HepG2 (cell line): ENCODE measurements around the gene ZFP36L2. TPM values are rescaled to one million over a fixed set of nuclear protein-coding genes. Genes with fewer than 3 reads are reported as not detected.
A peak's percentile ranks its signal among the peaks of the same experiment; 100 is the strongest.

Source experiments
- BCL6 ChIP-seq: IDR thresholded peaks from 2 replicates; pipeline ENCODE4 v1.6.1; 2016; ENCODE audit warnings: missing genetic modification reagents, missing compliant biosample characterization
- CCAR2 ChIP-seq: fragments of 200-400 bp; formaldehyde crosslinking; optimal IDR thresholded peaks from 2 replicates; pipeline ENCODE3; 2018; ENCODE audit warnings: low read depth, mild to moderate bottlenecking, low read length, moderate library complexity
- FOXK1 ChIP-seq: sonication (generic); formaldehyde crosslinking; IDR thresholded peaks from 2 replicates; pipeline ENCODE4 v1.4.0; 2020; ENCODE audit warnings: low read depth, missing genetic modification reagents, borderline replicate concordance
- GATAD1 ChIP-seq: IDR thresholded peaks from 2 replicates; pipeline ENCODE4 v1.6.1; 2016; ENCODE audit warnings: missing genetic modification reagents, missing compliant biosample characterization
- HDAC6 ChIP-seq: fragments of 200-600 bp; sonication (generic); IDR thresholded peaks from 2 replicates; pipeline ENCODE4 v1.7.0; 2017; ENCODE audit warnings: mild to moderate bottlenecking, antibody characterized with exemption, low read length, low read depth
- HNF4G ChIP-seq, 2 experiments: sonication (generic) in 1 of 2; formaldehyde crosslinking in 1 of 2; IDR thresholded peaks; 2 replicates each; pipeline versions ENCODE4 v1.4.0 to v1.6.1; 2011 to 2020; ENCODE audit warnings: borderline replicate concordance in 2 of 2, low read depth in 2 of 2, mild to moderate bottlenecking in 2 of 2, low read length in 1 of 2, missing genetic modification reagents in 1 of 2, moderate library complexity in 1 of 2
- KLF11 ChIP-seq: IDR thresholded peaks from 2 replicates; pipeline ENCODE4 v1.6.1; 2016; ENCODE audit warnings: missing compliant biosample characterization
- MATR3 ChIP-seq: sonication (generic); formaldehyde crosslinking; IDR thresholded peaks from 2 replicates; pipeline ENCODE4 v1.4.0; 2020; ENCODE audit warnings: missing genetic modification reagents
- NR1H2 ChIP-seq: sonication (generic); formaldehyde crosslinking; IDR thresholded peaks from 2 replicates; pipeline ENCODE4 v1.8.1; 2022; ENCODE audit warnings: low read depth, missing genetic modification reagents, borderline replicate concordance
- PHF20 ChIP-seq: sonication (generic); formaldehyde crosslinking; IDR thresholded peaks from 2 replicates; pipeline ENCODE4 v1.5.0; 2020; ENCODE audit warnings: mild to moderate bottlenecking, missing genetic modification reagents
- REL ChIP-seq: sonication (generic); formaldehyde crosslinking; conservative IDR thresholded peaks from 2 replicates; pipeline ENCODE4 v1.8.0; 2022; ENCODE audit warnings: mild to moderate bottlenecking, missing genetic modification reagents, moderate library complexity
- SP2 ChIP-seq: sonication (generic); formaldehyde crosslinking; IDR thresholded peaks from 2 replicates; pipeline ENCODE4 v1.5.1; 2020; ENCODE audit warnings: mild to moderate bottlenecking, missing genetic modification reagents
- TEAD2 ChIP-seq: sonication (generic); formaldehyde crosslinking; IDR thresholded peaks from 2 replicates; pipeline ENCODE4 v1.9.0; 2021; ENCODE audit warnings: missing genetic modification reagents
- TEAD3 ChIP-seq: optimal IDR thresholded peaks from 2 replicates; pipeline ENCODE3; 2016; ENCODE audit warnings: borderline replicate concordance
- ZNF136 ChIP-seq: sonication (generic); formaldehyde crosslinking; IDR thresholded peaks from 2 replicates; pipeline ENCODE4 v1.8.1; 2022; ENCODE audit warnings: low read depth, mild to moderate bottlenecking, moderate library complexity, missing genetic modification reagents
- ZNF274 ChIP-seq: sonication (generic); formaldehyde crosslinking; IDR thresholded peaks from 2 replicates; pipeline ENCODE4 v1.5.1; 2020; ENCODE audit warnings: mild to moderate bottlenecking, missing genetic modification reagents
- ZNF619 ChIP-seq: sonication (generic); formaldehyde crosslinking; IDR thresholded peaks from 2 replicates; pipeline ENCODE4 v1.4.0; 2020; ENCODE audit warnings: mild to moderate bottlenecking, missing genetic modification reagents
- ZNF644 ChIP-seq: IDR thresholded peaks from 2 replicates; pipeline ENCODE4 v1.6.1; 2016; ENCODE audit warnings: low read depth
- polyA plus RNA-seq, 8 experiments: library from polyadenylated mRNA; depleted of rRNA in 3 of 8; stranded (reverse) in 7 of 8; unstranded in 1 of 8; fragments of >200 nt; fragmentation: Illumina TruSeq in 4 of 8; extraction: Trizol in 4 of 8; gene quantifications; 2 replicates each; pipeline versions ENCODE4 v1.2.1 to v1.2.3, GENCODE V29; 2011 to 2016; ENCODE audit warnings: low read depth in 4 of 8, missing spikeins in 1 of 8, mixed read lengths in 1 of 8; ENCODE audit not compliant: insufficient read depth in 1 of 8
- total RNA-seq, 5 experiments: library from RNA; depleted of rRNA; stranded (reverse); fragments of >200 nt; fragmentation: Illumina TruSeq; extraction: Trizol; gene quantifications; 2 replicates each; pipeline ENCODE4 v1.2.3, GENCODE V29; 2016; ENCODE audit warnings: low read depth in 1 of 5
- TF ChIP-seq, protein P1 (sequence below): sonication (generic); formaldehyde crosslinking; IDR thresholded peaks from 2 replicates; pipeline ENCODE4 v1.4.0; 2020; ENCODE audit warnings: mild to moderate bottlenecking, missing genetic modification reagents, borderline replicate concordance
- TF ChIP-seq, protein P2 (sequence below): sonication (generic); formaldehyde crosslinking; IDR thresholded peaks from 2 replicates; pipeline ENCODE4 v1.5.0; 2020; ENCODE audit warnings: missing genetic modification reagents
- TF ChIP-seq, protein P3 (sequence below): sonication (generic); formaldehyde crosslinking; IDR thresholded peaks from 2 replicates; pipeline ENCODE4 v1.5.1; 2020; ENCODE audit warnings: mild to moderate bottlenecking, moderate library complexity, missing genetic modification reagents
- TF ChIP-seq, protein P4 (sequence below): IDR thresholded peaks from 2 replicates; pipeline ENCODE4 v1.6.1; 2016; ENCODE audit warnings: control low read depth
- TF ChIP-seq, protein P5 (sequence below): sonication (generic); formaldehyde crosslinking; IDR thresholded peaks from 2 replicates; pipeline ENCODE4 v1.4.0; 2020; ENCODE audit warnings: mild to moderate bottlenecking, missing genetic modification reagents
- TF ChIP-seq, protein P6 (sequence below): sonication (generic); formaldehyde crosslinking; IDR thresholded peaks from 2 replicates; pipeline ENCODE4 v1.8.0; 2022; ENCODE audit warnings: missing genetic modification reagents, low read depth, mild to moderate bottlenecking, borderline replicate concordance

Gene ZFP36L2
- total and polyA plus RNA-seq, 2 of the 13 experiments (the other 11 are each of a cell fraction or from before 2014, with no cell fraction given), result 11.2 to 21.8 TPM

DNA sequence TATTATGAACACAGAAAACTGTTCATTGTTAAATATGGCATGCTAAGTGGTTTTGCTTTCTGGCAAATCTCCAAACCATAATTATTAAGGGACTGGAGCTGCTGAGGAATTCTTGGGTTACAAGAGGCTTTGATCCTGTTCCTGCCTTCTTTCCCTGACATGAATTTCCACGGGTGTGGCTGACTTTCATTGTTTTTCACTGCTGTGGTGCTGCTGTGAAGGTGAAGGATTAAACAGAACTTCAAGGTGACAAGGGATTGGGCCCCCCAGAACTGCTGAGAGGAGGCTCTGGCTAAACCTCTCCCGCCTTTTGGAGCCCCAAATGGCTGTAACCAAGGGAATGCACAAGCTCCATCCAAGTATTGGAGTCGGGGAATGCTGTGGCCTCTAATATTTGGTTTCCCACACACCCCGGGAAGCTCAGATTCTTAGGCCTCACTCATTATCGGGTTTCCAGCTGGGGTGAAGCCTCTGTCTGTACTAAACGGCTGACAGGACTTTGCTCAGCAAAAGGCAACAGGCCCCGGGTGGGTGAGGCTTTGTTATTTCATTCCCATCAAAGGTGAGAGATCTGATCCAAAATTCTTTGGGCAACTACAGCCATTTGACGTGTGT, 29.0 kb upstream of the ZFP36L2 start (continued):
- TF ChIP-seq FOXK1, result no peak
- TF ChIP-seq TEAD2 (CRISPR knock-in tag), result no peak
- no peak for TF ChIP-seq MATR3
- no peak for TF ChIP-seq HDAC6
- TF ChIP-seq, protein P1, sequence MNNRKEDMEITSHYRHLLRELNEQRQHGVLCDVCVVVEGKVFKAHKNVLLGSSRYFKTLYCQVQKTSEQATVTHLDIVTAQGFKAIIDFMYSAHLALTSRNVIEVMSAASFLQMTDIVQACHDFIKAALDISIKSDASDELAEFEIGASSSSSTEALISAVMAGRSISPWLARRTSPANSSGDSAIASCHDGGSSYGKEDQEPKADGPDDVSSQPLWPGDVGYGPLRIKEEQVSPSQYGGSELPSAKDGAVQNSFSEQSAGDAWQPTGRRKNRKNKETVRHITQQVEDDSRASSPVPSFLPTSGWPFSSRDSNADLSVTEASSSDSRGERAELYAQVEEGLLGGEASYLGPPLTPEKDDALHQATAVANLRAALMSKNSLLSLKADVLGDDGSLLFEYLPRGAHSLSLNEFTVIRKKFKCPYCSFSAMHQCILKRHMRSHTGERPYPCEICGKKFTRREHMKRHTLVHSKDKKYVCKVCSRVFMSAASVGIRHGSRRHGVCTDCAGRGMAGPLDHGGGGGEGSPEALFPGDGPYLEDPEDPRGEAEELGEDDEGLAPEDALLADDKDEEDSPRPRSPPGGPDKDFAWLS (CRISPR knock-in tag), result no peak
- TF ChIP-seq ZNF644 (CRISPR knock-in tag), result no peak
- TF ChIP-seq BCL6, result peak; percentile 59
- TF ChIP-seq, protein P2, sequence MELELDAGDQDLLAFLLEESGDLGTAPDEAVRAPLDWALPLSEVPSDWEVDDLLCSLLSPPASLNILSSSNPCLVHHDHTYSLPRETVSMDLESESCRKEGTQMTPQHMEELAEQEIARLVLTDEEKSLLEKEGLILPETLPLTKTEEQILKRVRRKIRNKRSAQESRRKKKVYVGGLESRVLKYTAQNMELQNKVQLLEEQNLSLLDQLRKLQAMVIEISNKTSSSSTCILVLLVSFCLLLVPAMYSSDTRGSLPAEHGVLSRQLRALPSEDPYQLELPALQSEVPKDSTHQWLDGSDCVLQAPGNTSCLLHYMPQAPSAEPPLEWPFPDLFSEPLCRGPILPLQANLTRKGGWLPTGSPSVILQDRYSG (CRISPR knock-in tag), result no peak
- no peak for TF ChIP-seq GATAD1 (CRISPR knock-in tag)
- no peak for TF ChIP-seq ZNF619
- no peak for TF ChIP-seq REL (CRISPR knock-in tag)
- TF ChIP-seq, protein P3, sequence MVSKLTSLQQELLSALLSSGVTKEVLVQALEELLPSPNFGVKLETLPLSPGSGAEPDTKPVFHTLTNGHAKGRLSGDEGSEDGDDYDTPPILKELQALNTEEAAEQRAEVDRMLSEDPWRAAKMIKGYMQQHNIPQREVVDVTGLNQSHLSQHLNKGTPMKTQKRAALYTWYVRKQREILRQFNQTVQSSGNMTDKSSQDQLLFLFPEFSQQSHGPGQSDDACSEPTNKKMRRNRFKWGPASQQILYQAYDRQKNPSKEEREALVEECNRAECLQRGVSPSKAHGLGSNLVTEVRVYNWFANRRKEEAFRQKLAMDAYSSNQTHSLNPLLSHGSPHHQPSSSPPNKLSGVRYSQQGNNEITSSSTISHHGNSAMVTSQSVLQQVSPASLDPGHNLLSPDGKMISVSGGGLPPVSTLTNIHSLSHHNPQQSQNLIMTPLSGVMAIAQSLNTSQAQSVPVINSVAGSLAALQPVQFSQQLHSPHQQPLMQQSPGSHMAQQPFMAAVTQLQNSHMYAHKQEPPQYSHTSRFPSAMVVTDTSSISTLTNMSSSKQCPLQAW (CRISPR knock-in tag), result no peak
- no peak for TF ChIP-seq TEAD3
- TF ChIP-seq PHF20 (CRISPR knock-in tag), result no peak
- TF ChIP-seq, protein P4, sequence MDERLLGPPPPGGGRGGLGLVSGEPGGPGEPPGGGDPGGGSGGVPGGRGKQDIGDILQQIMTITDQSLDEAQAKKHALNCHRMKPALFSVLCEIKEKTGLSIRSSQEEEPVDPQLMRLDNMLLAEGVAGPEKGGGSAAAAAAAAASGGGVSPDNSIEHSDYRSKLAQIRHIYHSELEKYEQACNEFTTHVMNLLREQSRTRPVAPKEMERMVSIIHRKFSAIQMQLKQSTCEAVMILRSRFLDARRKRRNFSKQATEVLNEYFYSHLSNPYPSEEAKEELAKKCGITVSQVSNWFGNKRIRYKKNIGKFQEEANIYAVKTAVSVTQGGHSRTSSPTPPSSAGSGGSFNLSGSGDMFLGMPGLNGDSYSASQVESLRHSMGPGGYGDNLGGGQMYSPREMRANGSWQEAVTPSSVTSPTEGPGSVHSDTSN, result no peak
- TF ChIP-seq SP2 (CRISPR knock-in tag), result no peak
- TF ChIP-seq HNF4G (IDR thresholded peaks at IDR 0.05; ENCODE audit: borderline replicate concordance, low read depth, low read length), result peak; percentile 32; the same call in 1 of the 2 replicates
- no peak for TF ChIP-seq HNF4G (CRISPR knock-in tag; IDR thresholded peaks at IDR 0.05; ENCODE audit: borderline replicate concordance, low read depth)
- no peak for TF ChIP-seq KLF11 (CRISPR knock-in tag)
- 0 out of 2 replicates have a peak, but pooled peaks have one; percentile 31 for TF ChIP-seq ZNF274 (CRISPR knock-in tag)
- no peak for TF ChIP-seq ZNF136
- no peak for TF ChIP-seq CCAR2
- TF ChIP-seq, protein P5, sequence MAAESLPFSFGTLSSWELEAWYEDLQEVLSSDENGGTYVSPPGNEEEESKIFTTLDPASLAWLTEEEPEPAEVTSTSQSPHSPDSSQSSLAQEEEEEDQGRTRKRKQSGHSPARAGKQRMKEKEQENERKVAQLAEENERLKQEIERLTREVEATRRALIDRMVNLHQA (CRISPR knock-in tag), result no peak
- TF ChIP-seq NR1H2, result no peak
- TF ChIP-seq, protein P6, sequence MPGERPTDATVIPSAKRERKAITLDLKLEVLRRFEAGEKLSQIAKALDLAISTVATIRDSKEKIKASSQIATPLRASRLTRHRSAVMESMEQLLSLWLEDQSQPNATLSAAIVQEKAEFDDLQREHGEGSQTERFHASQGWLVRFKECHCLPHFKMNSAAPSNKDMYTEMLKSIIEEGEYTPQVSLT (CRISPR knock-in tag), result no peak
